Embryonic facial prominence (tissue), 1 donor: Measurements from ENCODE around the gene CEP131.

Source experiments
- DNase-seq: peaks from one replicate; pipeline ENCODE4 v3.0.0-alpha.2; 2016; ENCODE audit errors: extremely low spot score

CEP131 gene

DNA sequence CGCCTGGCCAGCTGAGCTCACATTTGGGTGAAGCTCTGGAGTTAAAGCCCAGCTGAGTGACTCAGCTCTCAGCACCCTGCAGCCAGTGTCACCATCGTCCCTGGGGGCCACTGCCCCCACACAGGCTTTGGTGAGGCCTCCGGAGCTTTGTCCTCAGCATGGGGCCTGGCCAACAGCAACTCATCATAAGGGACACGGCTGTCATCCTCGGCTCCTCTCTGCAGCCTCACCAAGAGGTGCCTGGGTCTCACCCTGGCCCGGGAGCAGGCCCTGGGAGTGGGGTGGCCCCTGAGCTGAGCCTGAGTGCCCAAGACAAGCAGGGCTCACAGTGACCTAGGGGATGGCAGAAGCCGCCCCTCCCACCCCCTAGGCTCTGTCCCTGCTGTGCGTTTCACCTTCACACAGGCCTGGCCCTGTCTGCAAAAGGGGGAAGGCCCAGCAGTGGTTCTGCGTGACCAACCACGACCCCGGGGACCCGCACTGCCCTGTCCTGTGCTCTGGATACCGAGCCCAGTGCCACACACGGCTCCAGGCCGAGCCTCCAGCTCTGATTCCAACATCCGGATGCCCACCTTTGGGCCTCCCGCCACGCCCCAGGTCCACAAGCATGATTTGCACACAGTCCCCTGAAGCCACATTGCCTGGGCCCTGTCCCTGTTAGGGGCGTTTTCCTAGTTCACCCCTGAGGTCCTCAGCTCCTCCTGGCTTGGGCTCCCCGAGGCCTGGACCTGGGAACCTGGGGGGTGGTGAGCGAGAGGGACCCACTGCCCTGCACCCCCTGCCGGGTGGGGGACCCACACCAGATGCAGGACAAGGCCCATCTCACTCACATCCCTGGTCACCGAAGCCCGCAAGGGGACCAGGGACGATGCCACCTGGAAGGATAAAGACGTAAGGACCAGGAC, 34.9 kb downstream of the CEP131 start:
- DNase-seq: no peak

GRCh38 chr17:81187120-81187519, 35.6 kb downstream of the CEP131 start:
- DNase-seq: no peak

GRCh38 chr17:81186203-81186602, 36.6 kb downstream of the CEP131 start:
- DNase-seq: no peak

GRCh38 chr17:81184555-81184954, 38.2 kb downstream of the CEP131 start:
- DNase-seq: no peak

DNA sequence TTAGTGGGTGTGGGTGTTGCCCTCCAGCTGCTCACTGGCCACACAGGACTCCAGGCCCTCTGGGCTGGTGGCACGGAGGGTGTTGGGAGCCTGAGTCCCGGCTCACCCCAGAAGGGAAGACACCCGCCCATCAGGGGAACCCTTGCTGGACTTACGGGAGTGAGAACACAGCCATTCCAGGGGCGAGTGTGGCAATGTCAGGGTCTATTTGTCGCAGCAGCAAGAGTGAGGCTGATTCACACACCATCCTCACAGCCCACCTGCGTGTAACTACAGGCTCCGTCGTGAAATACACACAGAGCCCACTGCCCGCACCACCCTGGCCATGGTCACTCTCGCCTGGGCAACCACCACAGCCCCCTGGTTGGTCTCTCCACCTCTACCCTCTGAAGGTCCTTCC, 39.0 kb downstream of the CEP131 start:
- no peak for DNase-seq

GRCh38 chr17:81183316-81183715, 39.4 kb downstream of the CEP131 start:
- DNase-seq: no peak

GRCh38 chr17:81182596-81182995, 40.2 kb downstream of the CEP131 start:
- DNase-seq: no peak

DNA sequence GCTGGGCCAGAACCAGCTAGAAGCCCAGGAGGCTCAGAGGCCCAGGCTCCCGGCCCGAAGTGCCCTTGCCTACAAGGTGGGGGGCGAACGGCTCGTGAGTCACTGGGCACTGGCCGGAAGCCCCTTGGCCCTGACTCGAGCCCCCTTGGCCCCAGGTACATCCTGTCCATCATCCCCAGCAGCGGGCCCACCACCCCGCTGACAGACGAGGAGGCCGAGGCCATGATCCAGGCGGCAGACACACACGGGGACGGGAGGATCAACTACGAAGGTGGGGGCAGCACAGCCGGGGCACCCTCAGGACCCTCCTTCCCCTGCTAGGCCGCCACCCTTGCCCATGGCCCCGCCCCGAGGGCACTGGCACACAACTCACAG, 41.0 kb downstream of the CEP131 start:
- no peak for DNase-seq

DNA sequence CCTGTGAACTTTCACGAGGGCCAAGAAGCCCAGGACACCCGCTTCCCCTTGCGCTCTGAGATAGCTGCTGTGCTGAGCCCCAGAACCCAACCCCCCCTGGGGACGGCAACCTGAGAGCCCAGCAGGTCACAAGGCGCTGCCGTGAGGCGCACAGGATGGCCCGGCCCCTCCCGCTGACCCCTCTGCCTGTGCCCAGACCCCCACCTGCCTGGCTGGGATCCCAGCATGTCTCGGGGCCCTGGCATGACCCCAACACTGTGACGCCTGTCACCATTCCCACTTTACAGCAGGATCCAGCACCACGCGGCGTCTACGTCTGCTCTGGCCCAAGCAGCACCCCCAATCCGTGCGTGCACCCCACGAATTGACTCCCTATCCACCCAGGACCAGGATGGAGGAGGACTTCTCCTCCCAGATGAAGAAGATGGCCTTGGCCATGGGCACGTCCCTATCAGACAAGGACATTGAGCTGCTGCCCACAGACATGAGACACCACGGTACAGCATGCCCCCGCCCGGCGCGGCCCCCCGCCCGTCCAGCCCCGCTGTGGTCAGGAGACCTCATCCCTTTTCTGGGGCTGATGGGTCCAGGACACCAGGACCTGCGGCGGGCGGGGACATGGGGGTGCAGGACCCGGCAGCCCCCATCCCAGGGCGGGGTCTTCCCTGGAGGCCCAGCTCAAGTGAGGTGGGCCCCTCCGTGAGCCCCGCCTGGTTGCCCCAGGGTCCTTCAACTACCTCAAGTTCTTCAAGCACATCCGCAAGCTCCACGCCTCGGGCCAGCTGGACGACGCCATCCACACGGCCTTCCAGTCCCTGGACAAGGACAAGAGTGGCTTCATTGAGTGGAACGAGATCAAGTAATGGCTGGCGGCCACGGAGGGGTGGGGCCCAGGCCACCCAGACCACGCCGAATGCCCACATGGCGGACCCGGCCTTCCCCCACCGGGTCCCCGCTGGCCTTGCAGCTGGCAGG, 41.6 kb downstream of the CEP131 start:
- no peak for DNase-seq

DNA sequence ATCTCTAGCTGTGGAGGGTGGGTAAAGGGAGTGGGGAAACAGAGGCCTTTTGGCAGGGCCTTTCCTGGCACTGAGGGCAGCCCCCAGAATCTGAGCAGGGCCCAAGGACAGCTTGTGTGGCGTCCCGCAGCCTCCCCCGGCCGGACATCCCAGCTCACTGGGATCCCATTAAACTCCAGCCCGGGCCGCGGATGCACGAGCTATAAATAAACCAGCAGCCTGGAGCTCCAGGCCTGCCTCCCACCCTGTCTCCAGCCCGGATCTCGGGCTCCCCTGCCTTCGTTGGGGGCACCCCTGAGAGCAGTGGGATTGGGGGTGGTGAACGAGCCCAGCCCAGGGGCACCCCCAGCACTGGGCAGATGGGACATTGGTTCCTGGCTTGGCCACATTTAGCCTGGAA, 42.9 kb downstream of the CEP131 start:
- DNase-seq: no peak

GRCh38 chr17:81179220-81179619, 43.5 kb downstream of the CEP131 start:
- DNase-seq: no peak

DNA sequence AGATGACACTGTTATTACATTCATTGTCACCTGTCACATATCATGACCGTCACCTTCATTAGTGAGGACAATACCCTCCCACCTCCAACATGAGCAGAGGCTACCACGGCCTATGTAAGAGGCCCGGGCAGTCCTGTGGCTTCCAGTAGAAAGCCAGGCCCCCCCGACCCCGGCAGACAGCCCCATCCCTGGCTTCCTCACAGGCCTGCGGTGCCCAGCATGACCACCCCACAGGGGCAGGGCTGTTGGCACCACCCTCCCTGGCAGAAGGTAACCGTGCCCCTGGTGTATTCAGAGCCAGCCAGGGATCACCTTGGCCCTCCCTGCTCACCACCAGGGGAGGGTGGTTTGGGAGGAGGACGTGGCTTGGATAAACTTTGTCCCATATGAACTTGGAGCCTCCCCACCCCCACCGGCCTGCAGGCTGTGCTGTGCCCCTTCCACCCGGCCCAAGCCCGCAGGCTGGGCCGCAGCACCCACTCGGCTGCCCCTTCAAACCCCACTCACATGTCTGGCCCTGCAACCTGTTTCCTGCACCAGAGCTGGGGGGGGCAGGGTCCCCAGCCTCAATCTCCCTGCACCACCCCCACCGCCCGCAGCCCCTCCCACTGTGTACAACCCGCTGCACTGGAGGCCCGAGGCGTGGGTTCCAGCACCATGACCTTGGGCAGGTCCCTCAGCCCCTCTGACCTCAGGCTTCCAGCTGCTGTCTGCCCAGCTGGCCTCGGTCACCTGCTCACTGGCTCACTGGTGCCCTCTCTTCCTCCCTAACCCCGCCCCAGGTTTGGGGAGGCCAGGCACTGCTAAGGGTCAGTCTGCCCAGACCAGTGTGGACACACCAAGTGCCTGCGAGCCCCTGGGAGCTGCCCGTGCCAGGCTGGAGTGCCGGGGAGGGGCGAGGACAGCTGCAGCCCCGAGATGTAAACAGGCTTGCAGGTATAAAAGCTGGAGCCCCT, 44.4 kb downstream of the CEP131 start:
- DNase-seq: no peak

- DNase-seq: no peak
Observed at GRCh38 chr17:81176666-81177065, 46.1 kb downstream of the CEP131 start.

GRCh38 chr17:81173762-81174155, 49.0 kb downstream of the CEP131 start:
- DNase-seq: no peak

- DNase-seq: no peak
Observed at GRCh38 chr17:81173052-81173761, 49.6 kb downstream of the CEP131 start.

- no peak for DNase-seq
Observed at GRCh38 chr17:81171941-81172340, 50.8 kb downstream of the CEP131 start.

DNA sequence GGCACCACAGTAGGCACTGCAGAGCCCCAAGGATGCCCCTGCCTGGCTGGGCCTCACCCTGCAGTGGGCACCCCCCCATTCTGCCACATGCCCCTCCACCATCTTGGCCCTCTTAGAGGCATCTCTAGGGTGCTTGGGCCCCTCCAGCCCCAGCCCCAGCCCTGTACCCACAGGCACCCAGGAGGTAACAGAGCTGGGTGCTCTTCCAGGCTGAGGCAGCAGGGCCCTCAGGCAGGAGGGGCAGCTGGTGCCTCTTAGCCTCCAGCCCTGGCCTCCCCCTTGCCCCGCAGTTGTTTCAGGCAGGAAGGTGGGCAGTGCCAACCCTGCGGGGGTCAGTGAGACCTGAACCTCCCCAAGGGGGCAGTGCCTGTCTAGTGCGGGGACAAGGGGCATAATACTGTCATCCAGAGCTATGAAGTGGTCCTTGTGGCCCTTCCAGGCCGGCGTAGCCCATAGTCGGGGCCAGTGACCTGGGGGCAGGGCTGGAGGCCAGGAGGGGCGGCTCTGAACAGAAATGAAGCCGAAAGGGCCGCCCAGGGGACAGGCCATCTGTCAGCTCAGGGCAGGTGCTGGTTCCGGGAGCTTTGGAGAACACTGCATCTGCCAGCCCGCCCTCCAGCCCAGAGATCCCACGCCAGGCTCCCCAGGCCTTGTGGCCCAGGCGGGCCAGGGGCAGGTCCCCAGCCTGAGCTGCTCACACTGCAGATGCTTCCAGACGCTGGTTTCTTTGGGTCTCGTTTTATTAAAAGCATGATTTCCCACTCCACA, 51.9 kb downstream of the CEP131 start:
- no peak for DNase-seq

- no peak for DNase-seq
Observed at GRCh38 chr17:81169870-81170309, 52.9 kb downstream of the CEP131 start.

DNA sequence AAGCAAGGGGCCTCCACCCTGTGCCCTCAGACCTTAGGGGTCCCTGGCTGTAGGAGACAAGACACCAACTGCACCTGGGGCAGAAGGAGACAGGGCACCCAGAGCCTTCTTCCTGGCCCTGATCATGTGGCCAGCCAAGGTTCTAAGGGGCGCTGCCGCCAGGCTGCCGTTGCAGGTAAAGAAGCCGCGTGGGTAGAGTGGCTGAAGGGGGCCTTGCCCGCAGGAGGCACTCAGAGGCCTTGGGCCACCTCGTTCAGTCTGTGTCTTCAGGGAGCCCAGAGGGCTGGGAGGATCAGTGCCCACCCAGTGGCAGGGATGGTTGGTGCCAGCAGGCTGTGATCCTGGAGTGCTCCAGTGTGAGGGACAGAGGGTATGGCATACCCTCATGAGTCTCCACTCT, 55.1 kb downstream of the CEP131 start:
- DNase-seq: no peak

GRCh38 chr17:81167194-81167524, 55.6 kb downstream of the CEP131 start:
- DNase-seq: no peak
